GM12865 (cell line): ENCODE measurements around the gene SPATA13.
A peak's percentile ranks its signal among the peaks of the same experiment; 100 is the strongest.

Experiments
- DNase-seq: peaks from one replicate; pipeline ENCODE4 v3.0.0; 2010; ENCODE audit warnings: low read depth
- H3K4me3 ChIP-seq: 2 replicates; pipeline ENCODE4 v1.5.1; 2011; ENCODE audit warnings: mild to moderate bottlenecking, low read depth, low read length, control low read depth
- TF ChIP-seq, protein P1 (sequence below): IDR thresholded peaks from 2 replicates; pipeline ENCODE4 v1.5.1; 2011; ENCODE audit warnings: low read length, control low read depth, low read depth, inconsistent platforms; ENCODE audit not compliant: insufficient read depth; ENCODE audit errors: missing control alignments

The SPATA13 gene

DNA sequence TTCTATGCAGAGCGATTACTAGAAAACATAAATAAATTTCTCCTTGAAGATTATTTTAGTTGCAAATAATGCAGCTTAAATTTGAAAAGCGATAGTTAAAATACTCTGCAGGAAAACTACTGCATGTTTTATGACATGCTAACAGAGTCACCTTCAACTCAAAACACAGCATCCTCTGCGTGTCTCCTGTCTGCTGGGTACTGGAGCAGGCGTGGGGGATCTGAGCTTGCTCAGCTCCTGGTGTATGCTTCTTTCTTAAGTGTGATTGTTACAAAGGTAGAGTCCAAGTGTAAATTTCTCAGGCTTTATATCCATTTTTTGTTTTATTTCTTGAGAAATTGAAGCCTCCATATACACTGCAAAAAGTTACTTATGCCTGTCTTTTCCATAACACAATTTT is 15.3 kb downstream of the SPATA13 start:
- no peak for DNase-seq
- no peak overlapping the region for H3K4me3 ChIP-seq
- TF ChIP-seq, protein P1, sequence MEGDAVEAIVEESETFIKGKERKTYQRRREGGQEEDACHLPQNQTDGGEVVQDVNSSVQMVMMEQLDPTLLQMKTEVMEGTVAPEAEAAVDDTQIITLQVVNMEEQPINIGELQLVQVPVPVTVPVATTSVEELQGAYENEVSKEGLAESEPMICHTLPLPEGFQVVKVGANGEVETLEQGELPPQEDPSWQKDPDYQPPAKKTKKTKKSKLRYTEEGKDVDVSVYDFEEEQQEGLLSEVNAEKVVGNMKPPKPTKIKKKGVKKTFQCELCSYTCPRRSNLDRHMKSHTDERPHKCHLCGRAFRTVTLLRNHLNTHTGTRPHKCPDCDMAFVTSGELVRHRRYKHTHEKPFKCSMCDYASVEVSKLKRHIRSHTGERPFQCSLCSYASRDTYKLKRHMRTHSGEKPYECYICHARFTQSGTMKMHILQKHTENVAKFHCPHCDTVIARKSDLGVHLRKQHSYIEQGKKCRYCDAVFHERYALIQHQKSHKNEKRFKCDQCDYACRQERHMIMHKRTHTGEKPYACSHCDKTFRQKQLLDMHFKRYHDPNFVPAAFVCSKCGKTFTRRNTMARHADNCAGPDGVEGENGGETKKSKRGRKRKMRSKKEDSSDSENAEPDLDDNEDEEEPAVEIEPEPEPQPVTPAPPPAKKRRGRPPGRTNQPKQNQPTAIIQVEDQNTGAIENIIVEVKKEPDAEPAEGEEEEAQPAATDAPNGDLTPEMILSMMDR: no peak

DNA sequence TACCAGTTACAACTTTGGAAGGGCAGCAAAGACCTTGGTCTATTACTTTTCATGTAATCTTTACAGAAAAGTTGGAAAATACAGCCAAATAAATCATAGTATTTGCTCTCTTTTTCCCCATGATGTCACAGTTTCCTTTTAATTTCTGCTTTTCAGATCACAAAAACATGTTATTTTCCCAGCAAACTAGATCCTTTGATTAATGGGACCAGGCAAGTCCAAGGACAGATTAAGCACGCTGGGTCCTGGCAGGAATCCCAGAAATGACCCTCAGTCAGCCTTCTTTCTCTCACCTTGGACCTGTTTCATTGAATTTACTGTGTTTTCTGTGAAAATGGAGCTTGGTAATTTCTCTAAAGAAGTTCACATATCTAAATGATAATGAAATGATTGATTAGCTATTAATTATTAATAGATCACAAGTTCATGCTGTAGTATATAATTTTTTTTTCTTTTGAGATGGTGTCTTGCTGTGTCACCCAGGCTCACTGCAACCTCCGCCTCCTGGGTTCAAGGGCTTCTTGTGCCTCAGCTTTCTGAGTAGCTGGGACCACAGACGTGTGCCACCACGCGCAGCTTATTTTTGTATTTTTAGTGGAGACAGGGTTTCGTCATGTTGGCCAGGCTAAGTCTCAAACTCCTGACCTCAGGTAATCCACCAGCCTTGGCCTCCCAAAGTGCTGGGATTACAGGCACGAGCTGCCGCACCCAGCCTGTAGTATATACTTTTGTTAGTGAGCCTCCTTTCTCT is 16.0 kb downstream of the SPATA13 start:
- H3K4me3 ChIP-seq: no peak overlapping the region
- TF ChIP-seq, protein P1: no peak
- no peak for DNase-seq

DNA sequence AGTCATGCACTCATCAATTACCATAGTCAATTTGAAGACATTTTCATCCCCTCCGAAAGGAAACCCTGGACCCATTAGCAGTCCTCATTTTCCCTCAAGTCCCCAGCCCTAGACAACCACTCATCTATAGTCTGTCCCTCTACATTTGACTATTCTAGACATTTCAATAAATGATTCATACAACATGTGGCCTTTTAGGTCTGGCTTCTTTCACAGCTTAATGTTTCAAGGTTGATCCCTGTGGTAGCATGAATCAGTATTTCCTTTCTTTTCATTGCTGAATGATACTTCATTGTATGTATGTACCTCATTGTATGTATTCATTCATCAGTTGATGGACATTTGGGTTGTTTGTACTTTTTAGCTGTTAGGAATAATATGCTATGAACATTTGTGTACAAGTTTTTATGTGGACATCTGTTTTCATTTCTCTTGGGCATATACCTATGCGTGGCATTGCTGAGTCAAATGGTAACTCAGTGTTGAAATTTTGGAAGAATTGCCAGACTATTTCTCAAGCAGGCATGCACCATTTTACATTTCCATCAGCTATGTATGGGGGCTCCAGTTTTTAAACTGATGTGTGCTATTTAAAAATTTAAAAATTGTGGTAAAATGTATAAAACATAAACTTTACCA is 18.4 kb downstream of the SPATA13 start:
- H3K4me3 ChIP-seq: no peak overlapping the region
- no peak for DNase-seq
- TF ChIP-seq, protein P1: no peak

DNA sequence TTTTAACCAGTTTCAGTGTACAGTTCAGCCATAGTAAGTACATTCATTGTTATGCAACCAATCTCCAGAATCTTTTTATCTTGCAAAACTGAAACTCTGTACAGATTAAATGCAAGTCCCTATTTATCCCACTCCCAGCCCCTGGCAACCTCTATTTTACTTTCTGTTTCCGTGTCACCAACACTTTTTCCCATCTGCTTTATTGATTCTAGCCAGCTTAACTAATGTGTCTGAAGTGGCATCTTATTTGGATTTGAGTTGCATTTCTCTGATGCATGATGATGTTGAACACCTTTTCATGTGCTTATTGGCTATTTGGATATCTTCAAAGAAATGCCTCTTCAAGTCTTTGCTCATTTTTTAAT is 18.9 kb downstream of the SPATA13 start:
- no peak overlapping the region for H3K4me3 ChIP-seq
- TF ChIP-seq, protein P1: no peak
- DNase-seq: no peak

DNA sequence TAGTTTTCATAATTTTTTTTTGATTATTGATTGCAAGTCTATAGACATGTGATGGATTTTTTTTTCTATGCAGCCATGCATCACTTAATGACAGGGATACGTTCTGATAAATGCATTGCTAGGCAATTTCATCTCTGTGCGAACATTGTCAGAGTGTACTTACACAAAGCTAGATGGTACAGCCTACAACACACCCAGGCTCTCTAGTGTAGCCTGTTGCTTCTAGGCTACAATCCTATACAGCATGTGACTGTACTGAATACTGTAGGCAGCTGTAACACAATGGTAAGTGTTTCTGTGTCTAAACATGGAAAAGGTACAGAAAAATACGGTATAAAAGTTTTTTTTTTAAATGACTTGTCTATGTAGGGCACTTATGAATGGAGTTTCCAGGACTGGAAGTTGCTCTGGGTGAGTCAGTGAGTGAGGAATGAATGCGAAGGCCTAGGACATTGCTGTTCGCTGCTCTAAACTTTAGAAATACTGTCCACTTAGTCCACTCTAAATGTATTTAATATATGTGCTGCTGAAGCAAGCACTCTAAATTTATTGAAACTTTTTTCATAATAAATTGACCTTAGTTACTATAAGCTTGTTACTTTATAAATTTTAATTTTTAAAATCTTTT is 20.3 kb downstream of the SPATA13 start:
- H3K4me3 ChIP-seq: no peak overlapping the region
- DNase-seq: no peak
- TF ChIP-seq, protein P1: no peak

DNA sequence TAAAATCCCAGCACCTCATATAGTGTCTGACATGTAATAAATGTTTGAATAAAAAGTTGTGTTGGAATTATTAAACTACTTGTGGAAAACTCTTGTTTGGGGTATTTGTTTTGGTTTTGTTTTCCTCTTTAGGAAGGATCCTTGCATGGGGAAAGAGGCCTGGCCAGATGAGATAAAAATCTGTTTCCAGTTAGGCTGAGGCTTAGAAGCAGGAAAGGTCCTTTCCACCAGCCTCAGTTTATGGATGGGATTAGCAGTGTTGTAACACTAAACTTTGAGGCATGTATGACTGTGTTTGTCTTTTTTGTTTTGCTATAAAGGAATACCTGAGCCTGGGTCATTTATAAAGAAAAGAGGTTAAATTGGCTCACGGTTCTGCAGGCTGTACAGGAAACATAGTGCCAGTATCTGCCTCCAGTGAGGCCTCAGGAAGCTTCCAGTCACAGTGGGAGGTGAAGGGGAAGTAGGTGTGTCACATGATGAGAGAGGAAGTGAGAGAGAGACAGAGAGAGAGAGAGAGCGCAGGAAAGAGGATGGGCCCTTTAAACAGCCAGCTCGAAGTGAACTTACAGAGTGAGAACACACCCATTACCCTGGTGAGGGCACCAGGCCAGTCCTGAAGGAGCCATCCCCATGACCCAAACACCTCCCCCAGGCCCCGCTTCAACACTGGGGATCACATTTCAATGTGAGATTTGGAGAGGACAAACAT is 21.6 kb downstream of the SPATA13 start:
- TF ChIP-seq, protein P1: no peak
- no peak overlapping the region for H3K4me3 ChIP-seq

More for the DNA sequence above, 21.6 kb downstream of the SPATA13 start:
- DNase-seq: peak; percentile 18
